ENCODE results near the gene LDLRAD4.
A peak's percentile ranks its signal among the peaks of the same experiment; 100 is the strongest.

Gene LDLRAD4

GRCh38 chr18:13206301-13206700, 12.3 kb upstream of the LDLRAD4 start:
- no peak for DNase-seq

GRCh38 chr18:13207294-13207693, 11.3 kb upstream of the LDLRAD4 start:
- DNase-seq = no peak

- peak; percentile 39 for DNase-seq
Observed at GRCh38 chr18:13211534-13211933, 7.0 kb upstream of the LDLRAD4 start.

GRCh38 chr18:13213036-13213795, 5.3 kb upstream of the LDLRAD4 start:
- no peak for DNase-seq

GRCh38 chr18:13214609-13215008, 4.0 kb upstream of the LDLRAD4 start:
- no peak for DNase-seq

- peak; percentile 84 for DNase-seq
Observed at GRCh38 chr18:13216092-13216582, 2.4 kb upstream of the LDLRAD4 start.

GRCh38 chr18:13216711-13217465, 1.7 kb upstream of the LDLRAD4 start:
- DNase-seq = peak; percentile 81

- peak; percentile 81 for DNase-seq
Observed at GRCh38 chr18:13217466-13217961, 1.0 kb upstream of the LDLRAD4 start.

- peak; percentile 82 for DNase-seq
Observed at GRCh38 chr18:13217971-13218367, 591 bp upstream of the LDLRAD4 start.

GRCh38 chr18:13218997-13219396, 437 bp downstream of the LDLRAD4 start:
- no peak for DNase-seq

- DNase-seq = no peak
Observed at GRCh38 chr18:13219593-13220159, 1.1 kb downstream of the LDLRAD4 start.

- peak; percentile 75 for DNase-seq
Observed at GRCh38 chr18:13220361-13220991, 1.9 kb downstream of the LDLRAD4 start.

GRCh38 chr18:13221869-13222855, 3.6 kb downstream of the LDLRAD4 start:
- peak; percentile 81 for DNase-seq

- DNase-seq = no peak
Observed at GRCh38 chr18:13222856-13223281, 4.3 kb downstream of the LDLRAD4 start.

- no peak for DNase-seq
Observed at GRCh38 chr18:13223311-13224143, 5.0 kb downstream of the LDLRAD4 start.

- DNase-seq = no peak
Observed at GRCh38 chr18:13225261-13225660, 6.7 kb downstream of the LDLRAD4 start.

- DNase-seq = no peak
Observed at GRCh38 chr18:13226533-13227144, 8.1 kb downstream of the LDLRAD4 start.

- no peak for DNase-seq
Observed at GRCh38 chr18:13227910-13228309, 9.3 kb downstream of the LDLRAD4 start.

- no peak for DNase-seq
Observed at GRCh38 chr18:13229001-13229671, 10.6 kb downstream of the LDLRAD4 start.

- DNase-seq = no peak
Observed at GRCh38 chr18:13231151-13231550, 12.6 kb downstream of the LDLRAD4 start.

All from left hindlimb (tissue), 1 donor.